ENCODE measurements around the gene BACE2.
"Not testable (repeated sequence)": the region's sequence is repeated elsewhere in the genome, so short reads cannot be mapped to it uniquely, and the experiment has no call there.

The BACE2 gene

GRCh38 chr21:41240040-41240439, 72.1 kb downstream of the BACE2 start:
- no peak for DNase-seq (ENCODE audit: low spot score)

- no peak for DNase-seq (ENCODE audit: low spot score)
Observed at GRCh38 chr21:41241341-41241740, 73.4 kb downstream of the BACE2 start.

GRCh38 chr21:41242238-41242829, 74.4 kb downstream of the BACE2 start:
- DNase-seq (ENCODE audit: low spot score), result no peak

GRCh38 chr21:41243107-41243506, 75.1 kb downstream of the BACE2 start:
- no peak for DNase-seq (ENCODE audit: low spot score)

- DNase-seq (ENCODE audit: low spot score), result not testable (repeated sequence)
Observed at GRCh38 chr21:41244266-41244880, 76.4 kb downstream of the BACE2 start.

GRCh38 chr21:41245509-41246135, 77.7 kb downstream of the BACE2 start:
- no peak for DNase-seq (ENCODE audit: low spot score)

- DNase-seq (ENCODE audit: low spot score), result no peak
Observed at GRCh38 chr21:41246808-41247207, 78.8 kb downstream of the BACE2 start.

- no peak for DNase-seq (ENCODE audit: low spot score)
Observed at GRCh38 chr21:41247561-41248545, 79.9 kb downstream of the BACE2 start.

GRCh38 chr21:41249476-41249875, 81.5 kb downstream of the BACE2 start:
- no peak for DNase-seq (ENCODE audit: low spot score)

GRCh38 chr21:41250519-41250918, 82.6 kb downstream of the BACE2 start:
- no peak for DNase-seq (ENCODE audit: low spot score)

- DNase-seq (ENCODE audit: low spot score), result no peak
Observed at GRCh38 chr21:41251961-41252642, 84.1 kb downstream of the BACE2 start.

GRCh38 chr21:41254090-41254700, 86.2 kb downstream of the BACE2 start:
- no peak for DNase-seq (ENCODE audit: low spot score)

GRCh38 chr21:41255190-41255589, 87.2 kb downstream of the BACE2 start:
- DNase-seq (ENCODE audit: low spot score), result no peak

GRCh38 chr21:41256231-41256630, 88.3 kb downstream of the BACE2 start:
- not testable (repeated sequence) for DNase-seq (ENCODE audit: low spot score)

- DNase-seq (ENCODE audit: low spot score), result no peak
Observed at GRCh38 chr21:41256771-41257702, 89.1 kb downstream of the BACE2 start.

- DNase-seq (ENCODE audit: low spot score), result no peak
Observed at GRCh38 chr21:41258617-41259016, 90.7 kb downstream of the BACE2 start.

- no peak for DNase-seq (ENCODE audit: low spot score)
Observed at GRCh38 chr21:41260428-41260827, 92.5 kb downstream of the BACE2 start.

- DNase-seq (ENCODE audit: low spot score), result no peak
Observed at GRCh38 chr21:41267346-41267745, 99.4 kb downstream of the BACE2 start.

GRCh38 chr21:41269535-41269934, 101.6 kb downstream of the BACE2 start:
- DNase-seq (ENCODE audit: low spot score), result no peak

GRCh38 chr21:41277196-41277595, 109.2 kb downstream of the BACE2 start:
- no peak for DNase-seq (ENCODE audit: low spot score)

All from germinal center (tissue), 1 donor.